ENCODE data around the gene CCDC148. TPM values are rescaled to one million over a fixed set of nuclear protein-coding genes. Genes with fewer than 3 reads are reported as not detected.

Gene CCDC148
- total RNA-seq, 1 donor from 2014 or later = 2.4 TPM

DNA sequence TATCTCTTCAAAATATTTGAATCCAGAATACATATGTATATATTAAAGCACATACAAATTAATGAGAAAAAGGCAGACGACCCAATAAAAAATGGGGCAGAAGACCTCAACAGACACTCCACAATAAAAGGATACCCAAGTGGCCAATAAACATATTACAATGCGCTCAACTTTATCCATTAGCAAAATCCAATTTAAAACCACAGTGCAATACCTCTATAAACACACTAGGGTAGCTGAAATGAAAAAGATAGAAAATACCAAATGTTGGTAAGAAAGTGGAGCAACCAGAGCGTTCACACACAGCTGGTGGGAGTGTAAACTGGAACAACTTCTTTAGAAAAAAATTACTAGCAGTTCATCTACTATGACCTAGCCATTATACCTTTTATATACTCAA, 75.3 kb downstream of the CCDC148 start:
- no peak for TF ChIP-seq EZH2 (IDR thresholded peaks at IDR 0.05; ENCODE audit: insufficient read depth, low read length)
- TF ChIP-seq, protein P1, sequence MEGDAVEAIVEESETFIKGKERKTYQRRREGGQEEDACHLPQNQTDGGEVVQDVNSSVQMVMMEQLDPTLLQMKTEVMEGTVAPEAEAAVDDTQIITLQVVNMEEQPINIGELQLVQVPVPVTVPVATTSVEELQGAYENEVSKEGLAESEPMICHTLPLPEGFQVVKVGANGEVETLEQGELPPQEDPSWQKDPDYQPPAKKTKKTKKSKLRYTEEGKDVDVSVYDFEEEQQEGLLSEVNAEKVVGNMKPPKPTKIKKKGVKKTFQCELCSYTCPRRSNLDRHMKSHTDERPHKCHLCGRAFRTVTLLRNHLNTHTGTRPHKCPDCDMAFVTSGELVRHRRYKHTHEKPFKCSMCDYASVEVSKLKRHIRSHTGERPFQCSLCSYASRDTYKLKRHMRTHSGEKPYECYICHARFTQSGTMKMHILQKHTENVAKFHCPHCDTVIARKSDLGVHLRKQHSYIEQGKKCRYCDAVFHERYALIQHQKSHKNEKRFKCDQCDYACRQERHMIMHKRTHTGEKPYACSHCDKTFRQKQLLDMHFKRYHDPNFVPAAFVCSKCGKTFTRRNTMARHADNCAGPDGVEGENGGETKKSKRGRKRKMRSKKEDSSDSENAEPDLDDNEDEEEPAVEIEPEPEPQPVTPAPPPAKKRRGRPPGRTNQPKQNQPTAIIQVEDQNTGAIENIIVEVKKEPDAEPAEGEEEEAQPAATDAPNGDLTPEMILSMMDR (IDR thresholded peaks at IDR 0.05; ENCODE audit: insufficient read depth, low read depth, low read length) = no peak
- H3K4me3 Mint-ChIP-seq (ENCODE audit: unreplicated experiment) = no peak overlapping the region
- H3K27ac Mint-ChIP-seq (ENCODE audit: unreplicated experiment) = no peak overlapping the region
- FAIRE-seq (no peak), DNase-seq (ENCODE audit: low read depth) (no peak)
- Histone ChIP-seq H3K9ac (ENCODE audit: low read length) (no peak overlapping the region), H4K20me1 (ENCODE audit: insufficient read depth, low read length) (no peaks in the 10 kb centered on the region), H3K4me2 (ENCODE audit: low read length) (no peak overlapping the region), H3K79me2 (ENCODE audit: insufficient read depth, low read length) (no peaks in the 10 kb centered on the region), H3K4me1 (ENCODE audit: insufficient read depth, low read length) (no peaks in the 10 kb centered on the region), H2AFZ (ENCODE audit: low read depth, low read length) (no peak overlapping the region), H3K36me3 (ENCODE audit: insufficient read depth, low read length) (no peaks in the 10 kb centered on the region), H3K4me3 (ENCODE audit: insufficient read depth, low read depth, low read length) (no peak overlapping the region), H3K9me3 (ENCODE audit: insufficient read depth, low read depth, low read length) (no peaks in the 10 kb centered on the region), H3K27me3 (ENCODE audit: insufficient read depth, low read length) (no peaks in the 10 kb centered on the region), H3K27ac (ENCODE audit: low read depth, low read length) (no peak overlapping the region)
- no peaks in the 10 kb centered on the region for H3K27me3 Mint-ChIP-seq (ENCODE audit: low read depth, unreplicated experiment)
- no peaks in the 10 kb centered on the region for H3K9me3 Mint-ChIP-seq (ENCODE audit: unreplicated experiment)
- no peaks in the 10 kb centered on the region for H3K36me3 Mint-ChIP-seq (ENCODE audit: low read depth, unreplicated experiment)
- H3K4me1 Mint-ChIP-seq (ENCODE audit: low read depth, unreplicated experiment) = no peaks in the 10 kb centered on the region

DNA sequence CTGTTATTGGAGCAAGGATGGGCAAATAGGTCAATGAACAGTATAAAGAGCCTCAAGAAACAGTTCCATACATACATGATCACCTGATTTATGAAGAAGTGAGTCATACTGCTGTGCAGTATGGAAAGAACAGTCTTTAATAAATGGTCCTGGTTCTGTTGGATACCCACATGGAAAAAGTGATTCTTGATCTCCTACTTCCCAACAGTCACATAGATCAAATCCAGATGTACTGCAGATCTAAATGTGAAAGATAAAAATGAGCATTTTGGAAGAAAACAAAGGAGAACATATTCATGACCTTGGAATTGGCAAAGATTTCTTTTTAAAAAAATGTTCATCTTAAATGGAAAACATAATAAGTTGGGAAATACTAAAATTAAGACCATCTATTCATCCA, 75.8 kb downstream of the CCDC148 start:
- Mint-ChIP-seq H3K27me3 (ENCODE audit: low read depth, unreplicated experiment) (no peaks in the 10 kb centered on the region), H3K4me3 (ENCODE audit: unreplicated experiment) (no peak overlapping the region), H3K36me3 (ENCODE audit: low read depth, unreplicated experiment) (no peaks in the 10 kb centered on the region), H3K27ac (ENCODE audit: unreplicated experiment) (no peak overlapping the region), H3K9me3 (ENCODE audit: unreplicated experiment) (no peaks in the 10 kb centered on the region), H3K4me1 (ENCODE audit: low read depth, unreplicated experiment) (no peaks in the 10 kb centered on the region)
- FAIRE-seq (no peak), DNase-seq (ENCODE audit: low read depth) (no peak)
- H3K79me2 ChIP-seq (ENCODE audit: insufficient read depth, low read length) = no peaks in the 10 kb centered on the region
- no peaks in the 10 kb centered on the region for H3K36me3 ChIP-seq (ENCODE audit: insufficient read depth, low read length)
- no peak overlapping the region for H3K9ac ChIP-seq (ENCODE audit: low read length)
- no peaks in the 10 kb centered on the region for H4K20me1 ChIP-seq (ENCODE audit: insufficient read depth, low read length)
- TF ChIP-seq, protein P1 (IDR thresholded peaks at IDR 0.05; ENCODE audit: insufficient read depth, low read depth, low read length) = no peak
- TF ChIP-seq EZH2 (IDR thresholded peaks at IDR 0.05; ENCODE audit: insufficient read depth, low read length) = no peak
- H3K27me3 ChIP-seq (ENCODE audit: insufficient read depth, low read length) = no peaks in the 10 kb centered on the region
- H3K27ac ChIP-seq (ENCODE audit: low read depth, low read length) = no peak overlapping the region
- no peak overlapping the region for H3K4me3 ChIP-seq (ENCODE audit: insufficient read depth, low read depth, low read length)
- H3K9me3 ChIP-seq (ENCODE audit: insufficient read depth, low read depth, low read length) = no peaks in the 10 kb centered on the region
- H3K4me1 ChIP-seq (ENCODE audit: insufficient read depth, low read length) = no peaks in the 10 kb centered on the region
- H3K4me2 ChIP-seq (ENCODE audit: low read length) = no peak overlapping the region
- no peak overlapping the region for H2AFZ ChIP-seq (ENCODE audit: low read depth, low read length)

DNA sequence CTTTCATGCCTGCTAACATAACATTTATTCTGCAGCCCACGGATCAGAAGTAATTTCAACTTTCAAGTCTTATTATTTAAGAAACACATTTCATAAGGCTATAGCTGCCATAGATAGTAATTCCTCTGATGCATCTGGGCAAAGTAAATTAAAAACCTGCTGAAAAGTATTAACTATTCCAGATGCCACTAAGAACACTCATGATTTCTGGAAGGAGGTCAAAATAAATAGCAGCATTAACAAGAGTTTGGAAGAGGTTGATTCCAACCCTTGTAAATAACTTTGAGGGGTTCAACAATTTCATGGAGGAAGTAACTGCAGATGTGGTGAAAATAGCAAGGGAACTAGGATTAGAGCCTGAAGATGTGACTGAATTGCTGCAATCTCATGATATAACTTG, 77.6 kb downstream of the CCDC148 start:
- Mint-ChIP-seq H3K9me3 (ENCODE audit: unreplicated experiment) (no peaks in the 10 kb centered on the region), H3K4me1 (ENCODE audit: low read depth, unreplicated experiment) (no peaks in the 10 kb centered on the region), H3K27me3 (ENCODE audit: low read depth, unreplicated experiment) (no peaks in the 10 kb centered on the region), H3K27ac (ENCODE audit: unreplicated experiment) (no peak overlapping the region), H3K4me3 (ENCODE audit: unreplicated experiment) (no peak overlapping the region), H3K36me3 (ENCODE audit: low read depth, unreplicated experiment) (no peaks in the 10 kb centered on the region)
- Histone ChIP-seq H3K4me2 (ENCODE audit: low read length) (no peak overlapping the region), H3K36me3 (ENCODE audit: insufficient read depth, low read length) (no peaks in the 10 kb centered on the region), H3K4me3 (ENCODE audit: insufficient read depth, low read depth, low read length) (no peak overlapping the region), H3K79me2 (ENCODE audit: insufficient read depth, low read length) (no peaks in the 10 kb centered on the region), H3K4me1 (ENCODE audit: insufficient read depth, low read length) (no peaks in the 10 kb centered on the region), H3K27me3 (ENCODE audit: insufficient read depth, low read length) (no peaks in the 10 kb centered on the region), H3K9ac (ENCODE audit: low read length) (no peak overlapping the region), H2AFZ (ENCODE audit: low read depth, low read length) (no peak overlapping the region), H3K27ac (ENCODE audit: low read depth, low read length) (no peak overlapping the region), H4K20me1 (ENCODE audit: insufficient read depth, low read length) (no peaks in the 10 kb centered on the region), H3K9me3 (ENCODE audit: insufficient read depth, low read depth, low read length) (no peaks in the 10 kb centered on the region)
- TF ChIP-seq, protein P1 (IDR thresholded peaks at IDR 0.05; ENCODE audit: insufficient read depth, low read depth, low read length) = no peak
- TF ChIP-seq EZH2 (IDR thresholded peaks at IDR 0.05; ENCODE audit: insufficient read depth, low read length) = no peak
- FAIRE-seq = no peak
- DNase-seq (ENCODE audit: low read depth) = no peak
